Renal cortex interstitium (tissue), 11 donors: ENCODE measurements around the gene IL16. TPM values are rescaled to one million over a fixed set of nuclear protein-coding genes. Genes with fewer than 3 reads are reported as not detected.
"Not testable (repeated sequence)": the region's sequence is repeated elsewhere in the genome, so short reads cannot be mapped to it uniquely, and the experiment has no call there.

Experiments used
- DNase-seq, 11 donors: peaks; one replicate each; pipeline ENCODE4 v3.0.0-alpha.2; 2013; ENCODE audit warnings: low read depth in 9 of 11, low spot score in 4 of 11; ENCODE audit errors: extremely low read depth in 1 of 11
- polyA plus RNA-seq, 3 donors: library from polyadenylated mRNA; unstranded; fragments of 120-200 nt; gene quantifications; one replicate each; pipeline ENCODE4 v1.2.1, GENCODE V29; 2013; ENCODE audit not compliant: insufficient read length in 3 of 3

Gene IL16
- polyA plus RNA-seq, 3 donors: 5.2 to 5.5 (median 5.4) TPM

GRCh38 chr15:81337241-81337640, 140.6 kb downstream of the IL16 start:
- DNase-seq: no peak

GRCh38 chr15:81337713-81338157, 141.1 kb downstream of the IL16 start:
- no peak for DNase-seq

GRCh38 chr15:81338170-81339007, 141.7 kb downstream of the IL16 start:
- peak in 7 of 11 donors; percentile 17 to 46 (median 34) for DNase-seq

GRCh38 chr15:81339321-81339720, 142.6 kb downstream of the IL16 start:
- DNase-seq: no peak

GRCh38 chr15:81339851-81340250, 143.2 kb downstream of the IL16 start:
- no peak for DNase-seq

GRCh38 chr15:81341351-81341750, 144.7 kb downstream of the IL16 start:
- no peak for DNase-seq

- DNase-seq: no peak
Measured at GRCh38 chr15:81343371-81343770, 146.7 kb downstream of the IL16 start.

- no peak for DNase-seq
Measured at GRCh38 chr15:81346611-81347010, 149.9 kb downstream of the IL16 start.

- no peak for DNase-seq
Measured at GRCh38 chr15:81347910-81348309, 151.2 kb downstream of the IL16 start.

- not testable (repeated sequence) for DNase-seq
Measured at GRCh38 chr15:81348691-81349090, 152.0 kb downstream of the IL16 start.

GRCh38 chr15:81349271-81349670, 152.6 kb downstream of the IL16 start:
- no peak for DNase-seq

- DNase-seq: no peak
Measured at GRCh38 chr15:81351651-81352050, 155.0 kb downstream of the IL16 start.

- no peak for DNase-seq
Measured at GRCh38 chr15:81356252-81356651, 159.6 kb downstream of the IL16 start.

- DNase-seq: no peak
Measured at GRCh38 chr15:81357180-81357686, 160.6 kb downstream of the IL16 start.

- no peak for DNase-seq
Measured at GRCh38 chr15:81358248-81358647, 161.6 kb downstream of the IL16 start.

GRCh38 chr15:81360491-81360890, 163.8 kb downstream of the IL16 start:
- no peak for DNase-seq

- DNase-seq: no peak
Measured at GRCh38 chr15:81361891-81362290, 165.2 kb downstream of the IL16 start.

- no peak for DNase-seq
Measured at GRCh38 chr15:81362790-81363189, 166.1 kb downstream of the IL16 start.

- no peak for DNase-seq
Measured at GRCh38 chr15:81363276-81363675, 166.6 kb downstream of the IL16 start.
